MM.1S (cell line): ENCODE measurements around the gene RASAL1.

Experiments used
- EZH2 ChIP-seq: fragments of 300-600 bp; sonication (generic); optimal IDR thresholded peaks from 2 replicates; pipeline ENCODE3; 2017; ENCODE audit warnings: low read depth, mild to moderate bottlenecking, antibody characterized with exemption, low read length, mixed read lengths
- TF ChIP-seq, protein P1 (sequence below): fragments of 300-600 bp; sonication (generic); IDR thresholded peaks from 2 replicates; pipeline ENCODE4 v1.5.1; 2016; ENCODE audit warnings: antibody characterized with exemption, low read length, mixed read lengths

DNA sequence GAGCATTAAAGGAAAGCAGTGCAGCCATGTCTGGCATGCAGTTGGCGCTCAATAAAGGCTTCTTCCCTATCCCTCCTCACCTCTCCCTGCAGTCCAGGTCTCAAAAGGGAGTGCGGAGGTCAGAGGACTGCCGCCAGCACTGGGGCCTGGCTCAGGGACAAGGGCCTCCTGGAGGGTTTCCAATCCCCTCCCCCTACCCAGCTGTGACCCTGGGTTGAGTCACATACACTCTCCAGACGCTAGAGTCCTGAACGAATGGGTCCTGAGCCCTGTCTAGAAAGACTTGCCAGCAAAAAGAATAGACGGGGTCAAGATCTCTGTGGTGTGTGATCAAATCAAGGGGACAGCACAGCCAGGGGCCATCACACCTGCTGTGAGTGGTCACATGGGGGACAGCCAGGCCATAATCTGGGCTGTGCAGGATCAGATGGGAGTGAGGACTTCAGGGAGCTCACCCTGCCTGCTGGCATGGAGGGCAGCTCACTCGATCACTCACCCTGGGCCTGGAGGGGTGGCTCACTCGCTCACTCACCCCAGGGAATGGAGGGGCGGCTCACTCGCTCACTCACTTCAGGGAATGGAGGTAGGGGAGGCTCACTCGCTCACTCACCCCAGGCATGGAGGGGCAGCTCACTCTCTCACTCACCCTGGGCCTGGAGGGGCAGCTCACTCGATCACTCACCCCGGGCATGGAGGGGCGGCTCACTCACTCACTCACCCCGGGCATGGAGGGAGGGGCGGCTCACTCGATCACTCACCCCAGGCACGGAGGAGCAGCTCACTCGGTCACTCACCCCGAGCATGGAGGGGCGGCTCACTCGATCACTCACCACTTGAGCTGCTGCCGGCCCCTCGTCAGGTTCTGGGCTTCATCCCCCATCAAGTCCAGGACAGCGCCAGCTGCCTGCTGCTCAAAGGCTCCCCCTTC, 26.8 kb upstream of the RASAL1 start:
- TF ChIP-seq EZH2 = no peak
- TF ChIP-seq, protein P1, sequence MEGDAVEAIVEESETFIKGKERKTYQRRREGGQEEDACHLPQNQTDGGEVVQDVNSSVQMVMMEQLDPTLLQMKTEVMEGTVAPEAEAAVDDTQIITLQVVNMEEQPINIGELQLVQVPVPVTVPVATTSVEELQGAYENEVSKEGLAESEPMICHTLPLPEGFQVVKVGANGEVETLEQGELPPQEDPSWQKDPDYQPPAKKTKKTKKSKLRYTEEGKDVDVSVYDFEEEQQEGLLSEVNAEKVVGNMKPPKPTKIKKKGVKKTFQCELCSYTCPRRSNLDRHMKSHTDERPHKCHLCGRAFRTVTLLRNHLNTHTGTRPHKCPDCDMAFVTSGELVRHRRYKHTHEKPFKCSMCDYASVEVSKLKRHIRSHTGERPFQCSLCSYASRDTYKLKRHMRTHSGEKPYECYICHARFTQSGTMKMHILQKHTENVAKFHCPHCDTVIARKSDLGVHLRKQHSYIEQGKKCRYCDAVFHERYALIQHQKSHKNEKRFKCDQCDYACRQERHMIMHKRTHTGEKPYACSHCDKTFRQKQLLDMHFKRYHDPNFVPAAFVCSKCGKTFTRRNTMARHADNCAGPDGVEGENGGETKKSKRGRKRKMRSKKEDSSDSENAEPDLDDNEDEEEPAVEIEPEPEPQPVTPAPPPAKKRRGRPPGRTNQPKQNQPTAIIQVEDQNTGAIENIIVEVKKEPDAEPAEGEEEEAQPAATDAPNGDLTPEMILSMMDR = no peak
